ENCODE data around the gene S100PBP. TPM values are rescaled to one million over a fixed set of nuclear protein-coding genes. Genes with fewer than 3 reads are reported as not detected.

Gene S100PBP
- total RNA-seq, 2 experiments from 2014 or later: 58.0 to 65.8 TPM

- Mint-ChIP-seq H3K4me1 (peaks cover 8% of the 10 kb centered on the region), H3K36me3 (ENCODE audit: low read depth) (no peaks in the 10 kb centered on the region), H3K9me3 (no peaks in the 10 kb centered on the region), H3K4me3 (no peak overlapping the region), H3K27ac (no peak overlapping the region), H3K27me3 (peaks cover 71% of the 10 kb centered on the region)
- CTCF ChIA-PET: interaction anchor here (0.6 to 1.5 kb wide), 4 partner anchors 10 to 184 kb away, joined by 3 to 5 read pairs (median 3); no protein-coding TSS in a partner anchor
- no peak for DNase-seq
- POLR2A ChIA-PET: no interaction called here
Observed at GRCh38 chr1:32889731-32890278, 72.4 kb downstream of the S100PBP start.

GRCh38 chr1:32890516-32891240 is 73.2 kb downstream of the S100PBP start:
- H3K4me1 Mint-ChIP-seq: peaks cover 6% of the 10 kb centered on the region
- ChIA-PET POLR2A (no interaction called here), CTCF (interaction anchor here (0.6 to 1.5 kb wide), 4 partner anchors 9 to 184 kb away, joined by 3 to 5 read pairs (median 3); no protein-coding TSS in a partner anchor)
- H3K27ac Mint-ChIP-seq: no peak overlapping the region
- H3K9me3 Mint-ChIP-seq: no peaks in the 10 kb centered on the region
- peaks cover 63% of the 10 kb centered on the region for H3K27me3 Mint-ChIP-seq
- no peak for DNase-seq
- H3K4me3 Mint-ChIP-seq: no peak overlapping the region
- H3K36me3 Mint-ChIP-seq (ENCODE audit: low read depth): no peaks in the 10 kb centered on the region

- ChIA-PET CTCF (interaction anchor here (1.5 kb wide), 1 partner anchor 9 kb away, joined by 3 read pairs; no protein-coding TSS in a partner anchor), POLR2A (no interaction called here)
- no peak overlapping the region for H3K27ac Mint-ChIP-seq
- no peaks in the 10 kb centered on the region for H3K36me3 Mint-ChIP-seq (ENCODE audit: low read depth)
- H3K9me3 Mint-ChIP-seq: no peaks in the 10 kb centered on the region
- H3K4me3 Mint-ChIP-seq: no peak overlapping the region
- DNase-seq: no peak
- peaks cover 6% of the 10 kb centered on the region for H3K4me1 Mint-ChIP-seq
- H3K27me3 Mint-ChIP-seq: peaks cover 64% of the 10 kb centered on the region
Observed at GRCh38 chr1:32891241-32891570, 73.8 kb downstream of the S100PBP start.

- no peaks in the 10 kb centered on the region for H3K9me3 Mint-ChIP-seq
- peaks cover 6% of the 10 kb centered on the region for H3K4me1 Mint-ChIP-seq
- CTCF ChIA-PET: interaction anchor here (0.9 to 1.9 kb wide), 4 partner anchors 9 to 180 kb away, joined by 3 to 8 read pairs (median 5); no protein-coding TSS in a partner anchor
- DNase-seq: no peak
- H3K36me3 Mint-ChIP-seq (ENCODE audit: low read depth): no peaks in the 10 kb centered on the region
- POLR2A ChIA-PET: no interaction called here
- peaks cover 63% of the 10 kb centered on the region for H3K27me3 Mint-ChIP-seq
- H3K4me3 Mint-ChIP-seq: no peak overlapping the region
- no peak overlapping the region for H3K27ac Mint-ChIP-seq
Observed at GRCh38 chr1:32891630-32892029, 74.2 kb downstream of the S100PBP start.

- H3K9me3 Mint-ChIP-seq: no peaks in the 10 kb centered on the region
- no peak overlapping the region for H3K27ac Mint-ChIP-seq
- peaks cover 53% of the 10 kb centered on the region for H3K27me3 Mint-ChIP-seq
- no peak for DNase-seq
- no peaks in the 10 kb centered on the region for H3K36me3 Mint-ChIP-seq (ENCODE audit: low read depth)
- ChIA-PET POLR2A (no interaction called here), CTCF (interaction anchor here (0.6 to 1.9 kb wide), 15 partner anchors 8 to 201 kb away, joined by 3 to 11 read pairs (median 3); no protein-coding TSS in a partner anchor)
- H3K4me3 Mint-ChIP-seq: no peak overlapping the region
- peaks cover 6% of the 10 kb centered on the region for H3K4me1 Mint-ChIP-seq
Observed at GRCh38 chr1:32892368-32893197, 75.1 kb downstream of the S100PBP start.

GRCh38 chr1:32893198-32894018 is 76.0 kb downstream of the S100PBP start:
- peak overlapping the region; percentile 17 for H3K4me3 Mint-ChIP-seq
- ChIA-PET POLR2A (no interaction called here), CTCF (interaction anchor here (0.5 to 1.9 kb wide), 10 partner anchors 11 to 200 kb away, joined by 3 to 11 read pairs (median 3); no protein-coding TSS in a partner anchor)

GRCh38 chr1:32894019-32894600 is 76.7 kb downstream of the S100PBP start:
- H3K4me3 Mint-ChIP-seq: no peak overlapping the region
- CTCF ChIA-PET: interaction anchor here (0.5 to 1.5 kb wide), 2 partner anchors 49 to 193 kb away, joined by 3 read pairs; no protein-coding TSS in a partner anchor
- no peak for DNase-seq
- H3K27ac Mint-ChIP-seq: no peak overlapping the region
- POLR2A ChIA-PET: no interaction called here
- H3K36me3 Mint-ChIP-seq (ENCODE audit: low read depth): no peaks in the 10 kb centered on the region
- H3K27me3 Mint-ChIP-seq: peaks cover 57% of the 10 kb centered on the region
- peaks cover 6% of the 10 kb centered on the region for H3K4me1 Mint-ChIP-seq
- no peaks in the 10 kb centered on the region for H3K9me3 Mint-ChIP-seq

More at GRCh38 chr1:32893198-32894018, 76.0 kb downstream of the S100PBP start:
- peaks cover 52% of the 10 kb centered on the region for H3K27me3 Mint-ChIP-seq
- H3K27ac Mint-ChIP-seq: no peak overlapping the region
- H3K4me1 Mint-ChIP-seq: peaks cover 6% of the 10 kb centered on the region
- H3K36me3 Mint-ChIP-seq (ENCODE audit: low read depth): no peaks in the 10 kb centered on the region
- no peak for DNase-seq
- no peaks in the 10 kb centered on the region for H3K9me3 Mint-ChIP-seq

- Mint-ChIP-seq H3K4me1 (peaks cover 6% of the 10 kb centered on the region), H3K36me3 (ENCODE audit: low read depth) (no peaks in the 10 kb centered on the region), H3K4me3 (no peak overlapping the region), H3K27me3 (peaks cover 58% of the 10 kb centered on the region), H3K9me3 (no peaks in the 10 kb centered on the region), H3K27ac (no peak overlapping the region)
- no peak for DNase-seq
- ChIA-PET CTCF (interaction anchor here (0.8 to 1.5 kb wide), 3 partner anchors 10 to 193 kb away, joined by 3 read pairs; no protein-coding TSS in a partner anchor), POLR2A (no interaction called here)
Observed at GRCh38 chr1:32894681-32895080, 77.2 kb downstream of the S100PBP start.

GRCh38 chr1:32895325-32896215 is 78.1 kb downstream of the S100PBP start:
- CTCF ChIA-PET: interaction anchor here (0.8 to 1.5 kb wide), 4 partner anchors 9 to 192 kb away, joined by 3 read pairs; no protein-coding TSS in a partner anchor
- H3K36me3 Mint-ChIP-seq (ENCODE audit: low read depth): no peaks in the 10 kb centered on the region

GRCh38 chr1:32896451-32896850 is 79.0 kb downstream of the S100PBP start:
- Mint-ChIP-seq H3K4me1 (peaks cover 6% of the 10 kb centered on the region), H3K9me3 (no peaks in the 10 kb centered on the region), H3K4me3 (no peak overlapping the region), H3K27ac (no peak overlapping the region), H3K36me3 (ENCODE audit: low read depth) (no peaks in the 10 kb centered on the region), H3K27me3 (peaks cover 54% of the 10 kb centered on the region)
- no peak for DNase-seq
- ChIA-PET POLR2A (no interaction called here), CTCF (interaction anchor here (0.5 to 0.9 kb wide), 3 partner anchors 10 to 580 kb away, joined by 3 to 4 read pairs (median 4); no protein-coding TSS in a partner anchor)

More at GRCh38 chr1:32895325-32896215, 78.1 kb downstream of the S100PBP start:
- no peak overlapping the region for H3K4me3 Mint-ChIP-seq
- no peaks in the 10 kb centered on the region for H3K9me3 Mint-ChIP-seq
- H3K27ac Mint-ChIP-seq: no peak overlapping the region
- peaks cover 58% of the 10 kb centered on the region for H3K27me3 Mint-ChIP-seq
- POLR2A ChIA-PET: no interaction called here
- no peak for DNase-seq
- H3K4me1 Mint-ChIP-seq: peaks cover 6% of the 10 kb centered on the region
